ENCODE results near the gene MTR. TPM values are rescaled to one million over a fixed set of nuclear protein-coding genes. Genes with fewer than 3 reads are reported as not detected.

MTR gene
- total RNA-seq, 6 experiments from 2014 or later = 9.4 to 15.4 (median 11.8) TPM

GRCh38 chr1:236760986-236761385 lies 34.1 kb upstream of the MTR start:
- DNase-seq (no peak), ATAC-seq (no peak)
- WGBS (ENCODE audit: insufficient coverage, low coverage, low lambda C conversion rate, missing lambda C conversion rate) = 83% methylated on average over 14 of the region's 14 CpGs
- Histone ChIP-seq H3K9me3 (no peaks in the 10 kb centered on the region), H3K27me3 (no peaks in the 10 kb centered on the region), H3K4me3 (no peak overlapping the region), H3K36me3 (no peaks in the 10 kb centered on the region), H3K4me1 (peaks cover 0 to 21% (median 7%) of the 10 kb centered on the region in 4 donors), H3K27ac (no peak overlapping the region)
- intact Hi-C loops (cut with DNase I) = loop anchor here in 1 of 2 donors (5.0 kb wide), 1 partner anchor 106 kb away; no protein-coding TSS in a partner anchor
- no peak for TF ChIP-seq CTCF (IDR thresholded peaks at IDR 0.05)
- TF ChIP-seq POLR2A (IDR thresholded peaks at IDR 0.05) = no peak

GRCh38 chr1:236761397-236762132 lies 33.5 kb upstream of the MTR start:
- no peaks in the 10 kb centered on the region for H3K27me3 ChIP-seq
- intact Hi-C loops (cut with DNase I) = loop anchor here in 1 of 2 donors (5.0 kb wide), 1 partner anchor 106 kb away; no protein-coding TSS in a partner anchor
- WGBS (ENCODE audit: insufficient coverage, low coverage, low lambda C conversion rate, missing lambda C conversion rate) = 50% methylated on average over 5 of the region's 5 CpGs
- peak; percentile 87 to 91 (median 88) for ATAC-seq
- H3K36me3 ChIP-seq = no peaks in the 10 kb centered on the region
- H3K27ac ChIP-seq = no peak overlapping the region
- DNase-seq = peak in 1 of 3 donors; percentile 62
- peaks cover 0 to 27% (median 10%) of the 10 kb centered on the region in 4 donors for H3K4me1 ChIP-seq
- H3K4me3 ChIP-seq = no peak overlapping the region
- no peak for TF ChIP-seq POLR2A (IDR thresholded peaks at IDR 0.05)
- TF ChIP-seq CTCF (IDR thresholded peaks at IDR 0.05) = no peak
- no peaks in the 10 kb centered on the region for H3K9me3 ChIP-seq

- DNase-seq (no peak), ATAC-seq (no peak)
- TF ChIP-seq POLR2A (IDR thresholded peaks at IDR 0.05) (no peak), CTCF (IDR thresholded peaks at IDR 0.05) (no peak)
- Histone ChIP-seq H3K4me3 (no peak overlapping the region), H3K36me3 (no peaks in the 10 kb centered on the region), H3K4me1 (peaks cover 0 to 35% (median 14%) of the 10 kb centered on the region in 4 donors), H3K27me3 (no peaks in the 10 kb centered on the region), H3K9me3 (no peaks in the 10 kb centered on the region), H3K27ac (no peak overlapping the region)
- WGBS (ENCODE audit: insufficient coverage, low coverage, low lambda C conversion rate, missing lambda C conversion rate) = 88% methylated on average over 15 of the region's 15 CpGs
- intact Hi-C loops (cut with DNase I) = loop anchor here in 1 of 2 donors (5.0 kb wide), 1 partner anchor 105 kb away; no protein-coding TSS in a partner anchor
Observed at GRCh38 chr1:236762410-236762809, 32.7 kb upstream of the MTR start.

- TF ChIP-seq CTCF (IDR thresholded peaks at IDR 0.05) = no peak
- no peak for TF ChIP-seq POLR2A (IDR thresholded peaks at IDR 0.05)
- H3K36me3 ChIP-seq = no peaks in the 10 kb centered on the region
- ATAC-seq = no peak
- H3K4me3 ChIP-seq = no peak overlapping the region
- H3K27me3 ChIP-seq = no peaks in the 10 kb centered on the region
- peaks cover 0 to 31% (median 14%) of the 10 kb centered on the region in 4 donors for H3K4me1 ChIP-seq
- 33% methylated on average over 6 of the region's 6 CpGs for WGBS (ENCODE audit: insufficient coverage, low coverage, low lambda C conversion rate, missing lambda C conversion rate)
- intact Hi-C loops (cut with DNase I) = no loop called here
- no peaks in the 10 kb centered on the region for H3K9me3 ChIP-seq
- no peak for DNase-seq
- H3K27ac ChIP-seq = no peak overlapping the region
Observed at GRCh38 chr1:236765831-236766230, 29.3 kb upstream of the MTR start.
